CD1c-positive myeloid dendritic cell (primary cell): ENCODE data around the gene CEACAM5.
"Not testable (repeated sequence)": the region's sequence is repeated elsewhere in the genome, so short reads cannot be mapped to it uniquely, and the experiment has no call there.

Source experiments
- DNase-seq: peaks from one replicate; pipeline ENCODE4 v3.0.0-alpha.2; 2016; ENCODE audit errors: extremely low spot score

CEACAM5 gene

GRCh38 chr19:41740415-41741243, 32.2 kb downstream of the CEACAM5 start:
- no peak for DNase-seq

GRCh38 chr19:41741244-41741554, 32.8 kb downstream of the CEACAM5 start:
- DNase-seq = no peak

- peak; percentile 43 for DNase-seq
Measured at GRCh38 chr19:41744850-41745249, 36.4 kb downstream of the CEACAM5 start.

- DNase-seq = peak; percentile 51
Measured at GRCh38 chr19:41745756-41746155, 37.3 kb downstream of the CEACAM5 start.

DNA sequence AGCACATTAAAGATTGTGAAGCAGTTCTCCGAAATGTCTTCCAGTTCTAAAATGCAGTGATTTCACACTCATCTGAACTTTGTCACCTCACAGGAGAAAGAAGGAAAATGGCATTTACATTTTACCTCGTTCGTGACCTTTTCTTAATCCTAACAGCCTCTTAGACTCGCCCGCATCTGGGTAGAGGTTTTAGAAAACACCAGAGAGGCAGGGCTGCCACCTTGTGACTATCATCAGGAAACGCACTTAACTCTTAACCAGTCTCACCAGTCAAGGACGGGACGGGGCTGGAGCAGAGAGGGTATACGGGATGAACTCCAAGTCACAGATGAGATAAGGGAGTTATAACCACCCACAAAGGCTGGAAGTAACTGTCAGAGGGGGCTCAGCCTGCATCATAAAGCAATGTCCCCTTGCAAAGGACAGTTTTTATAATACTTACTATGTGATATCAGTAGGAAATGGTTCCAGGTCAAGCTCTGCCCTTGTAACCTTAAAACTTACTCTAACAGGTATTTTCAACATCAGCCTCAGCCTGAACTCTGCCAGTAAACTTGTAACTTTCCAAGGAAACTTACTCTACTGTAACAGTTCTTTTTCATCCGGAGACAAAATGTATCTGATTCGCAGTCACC, 38.3 kb downstream of the CEACAM5 start:
- DNase-seq = peak; percentile 57

DNA sequence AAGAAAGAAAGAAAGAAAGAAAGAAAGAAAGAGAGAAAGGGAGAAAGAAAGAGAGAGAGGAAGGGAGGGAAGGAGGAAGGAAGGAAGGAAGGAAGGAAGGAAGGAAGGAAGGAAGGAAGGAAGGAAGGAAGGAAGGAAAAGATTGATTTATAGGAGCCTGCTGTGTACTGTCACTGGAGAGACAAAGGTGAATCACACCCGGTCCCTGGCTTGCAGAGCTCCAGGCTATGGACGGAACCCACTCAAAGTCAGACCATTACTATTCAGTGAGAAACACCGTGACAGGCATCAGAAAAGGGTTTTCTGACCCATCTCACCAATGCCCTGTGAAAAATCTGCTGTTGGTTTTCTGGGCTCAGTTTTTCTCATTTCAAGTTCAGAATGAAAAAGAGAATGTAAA, 39.6 kb downstream of the CEACAM5 start:
- no peak for DNase-seq

GRCh38 chr19:41750248-41751134, 42.1 kb downstream of the CEACAM5 start:
- peak; percentile 37 for DNase-seq

GRCh38 chr19:41753159-41753558, 44.7 kb downstream of the CEACAM5 start:
- peak; percentile 75 for DNase-seq

- peak; percentile 74 for DNase-seq
Measured at GRCh38 chr19:41753936-41754529, 45.6 kb downstream of the CEACAM5 start.

DNA sequence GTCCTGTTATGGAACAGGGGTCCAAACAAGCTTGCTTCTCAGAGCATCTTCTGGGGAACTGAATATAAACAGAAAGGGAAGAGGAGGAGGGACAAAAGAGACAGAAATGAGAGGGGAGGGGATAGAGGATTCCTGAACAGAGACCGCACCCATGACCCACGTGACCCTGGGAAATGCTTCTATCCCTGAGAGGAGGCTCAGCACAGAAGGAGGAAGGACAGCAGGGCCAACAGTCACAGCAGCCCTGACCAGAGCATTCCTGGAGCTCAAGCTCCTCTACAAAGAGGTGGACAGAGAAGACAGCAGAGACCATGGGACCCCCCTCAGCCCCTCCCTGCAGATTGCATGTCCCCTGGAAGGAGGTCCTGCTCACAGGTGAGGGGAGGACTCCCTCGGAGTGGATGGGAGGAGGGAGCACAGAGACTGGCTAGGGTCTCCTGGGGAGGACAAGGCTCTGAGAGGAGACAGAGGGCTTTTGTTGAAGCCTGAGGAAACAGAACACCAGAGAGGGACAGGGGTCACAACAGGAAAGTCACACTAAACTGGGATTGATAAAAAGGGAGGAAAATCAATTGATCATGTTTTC, 47.0 kb downstream of the CEACAM5 start, which contains the start of gene CEACAM6:
TSS of gene CEACAM6 (plus strand) at position 203 of the 586 bp plus-strand sequence. CDS start at position 312, 109 bp downstream.
- DNase-seq = peak; percentile 29

DNA sequence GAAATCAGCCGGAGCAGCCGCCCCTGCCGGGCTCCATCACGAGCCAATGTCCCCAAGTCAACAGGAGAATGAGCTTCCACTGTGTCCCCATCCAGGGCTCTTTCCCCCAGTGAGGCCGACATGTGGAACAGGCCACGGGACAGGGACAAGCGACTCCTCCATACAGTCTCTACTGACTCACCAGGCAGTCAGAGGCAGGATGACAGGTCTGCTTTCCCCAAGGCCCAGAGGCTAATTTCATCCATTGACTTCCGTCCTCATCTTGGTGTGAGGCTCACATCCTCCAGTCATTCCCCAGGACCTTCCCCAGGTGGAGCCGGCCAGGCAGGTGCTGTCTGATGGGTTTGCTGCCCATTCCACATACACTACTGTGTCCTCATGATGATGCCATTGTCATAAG, 50.4 kb downstream of the CEACAM5 start:
- DNase-seq = no peak

DNA sequence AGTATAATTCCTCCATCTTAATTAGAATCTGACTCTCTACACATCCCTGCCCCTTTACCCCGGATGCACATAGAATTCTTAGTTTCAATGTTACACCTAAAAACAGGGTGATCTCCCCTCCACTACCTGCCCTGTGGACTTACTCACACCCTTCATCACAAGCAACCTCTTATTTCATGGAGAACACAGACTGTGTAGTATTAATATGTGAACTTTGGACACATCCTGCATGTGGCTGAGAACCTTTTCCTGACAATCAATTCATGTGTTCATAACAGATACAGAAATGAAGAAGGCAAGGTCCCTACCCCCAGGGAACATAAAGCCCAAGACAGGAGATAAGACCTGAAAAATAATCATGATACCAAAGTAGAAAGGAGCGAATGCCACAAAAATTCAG, 58.7 kb downstream of the CEACAM5 start:
- DNase-seq = no peak

DNA sequence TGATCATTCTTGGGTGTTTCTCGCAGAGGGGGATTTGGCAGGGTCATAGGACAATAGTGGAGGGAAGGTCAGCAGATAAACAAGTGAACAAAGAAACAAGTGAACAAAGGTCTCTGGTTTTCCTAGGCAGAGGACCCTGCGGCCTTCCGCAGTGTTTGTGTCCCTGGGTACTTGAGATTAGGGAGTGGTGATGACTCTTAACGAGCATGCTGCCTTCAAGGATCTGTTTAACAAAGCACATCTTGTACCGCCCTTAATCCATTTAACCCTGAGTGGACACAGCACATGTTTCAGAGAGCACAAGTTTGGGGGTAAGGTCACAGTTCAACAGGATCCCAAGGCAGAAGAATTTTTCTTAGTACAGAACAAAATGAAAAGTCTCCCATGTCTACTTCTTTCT, 59.7 kb downstream of the CEACAM5 start:
- DNase-seq = not testable (repeated sequence)

GRCh38 chr19:41769608-41770007, 61.2 kb downstream of the CEACAM5 start:
- DNase-seq = no peak

GRCh38 chr19:41771410-41771809, 63.0 kb downstream of the CEACAM5 start:
- no peak for DNase-seq

- DNase-seq = no peak
Measured at GRCh38 chr19:41774515-41774980, 66.1 kb downstream of the CEACAM5 start.

DNA sequence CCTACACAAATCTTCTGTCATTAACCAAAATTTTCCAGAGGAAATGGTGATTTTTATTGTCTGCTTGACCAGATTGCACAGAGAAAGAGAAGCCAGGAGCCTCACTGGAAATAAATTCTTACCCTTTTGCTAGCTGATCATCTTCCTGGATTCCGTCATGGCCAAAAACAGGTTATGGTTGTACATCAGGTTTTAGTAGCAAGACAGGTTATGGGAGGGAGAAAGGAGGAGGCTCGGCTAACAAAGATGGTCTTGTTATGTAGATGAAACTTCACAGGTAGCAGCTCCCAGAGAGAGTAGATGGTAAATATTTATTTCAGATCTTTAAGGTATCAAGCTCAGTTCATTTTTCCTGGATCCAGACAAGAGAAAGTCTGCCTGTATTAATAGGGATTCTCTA, 68.3 kb downstream of the CEACAM5 start:
- DNase-seq = no peak
